COLO668 (cell line): ENCODE results near the gene CPO.
"Not testable (repeated sequence)": the region's sequence is repeated elsewhere in the genome, so short reads cannot be mapped to it uniquely, and the experiment has no call there.

Experiments used
- DNase-seq: peaks from one replicate; lab custom pipeline; 2025; ENCODE audit not compliant: unreplicated experiment; lab: John Stamatoyannopoulos, UW

Gene CPO, protein sequence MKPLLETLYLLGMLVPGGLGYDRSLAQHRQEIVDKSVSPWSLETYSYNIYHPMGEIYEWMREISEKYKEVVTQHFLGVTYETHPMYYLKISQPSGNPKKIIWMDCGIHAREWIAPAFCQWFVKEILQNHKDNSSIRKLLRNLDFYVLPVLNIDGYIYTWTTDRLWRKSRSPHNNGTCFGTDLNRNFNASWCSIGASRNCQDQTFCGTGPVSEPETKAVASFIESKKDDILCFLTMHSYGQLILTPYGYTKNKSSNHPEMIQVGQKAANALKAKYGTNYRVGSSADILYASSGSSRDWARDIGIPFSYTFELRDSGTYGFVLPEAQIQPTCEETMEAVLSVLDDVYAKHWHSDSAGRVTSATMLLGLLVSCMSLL

DNA sequence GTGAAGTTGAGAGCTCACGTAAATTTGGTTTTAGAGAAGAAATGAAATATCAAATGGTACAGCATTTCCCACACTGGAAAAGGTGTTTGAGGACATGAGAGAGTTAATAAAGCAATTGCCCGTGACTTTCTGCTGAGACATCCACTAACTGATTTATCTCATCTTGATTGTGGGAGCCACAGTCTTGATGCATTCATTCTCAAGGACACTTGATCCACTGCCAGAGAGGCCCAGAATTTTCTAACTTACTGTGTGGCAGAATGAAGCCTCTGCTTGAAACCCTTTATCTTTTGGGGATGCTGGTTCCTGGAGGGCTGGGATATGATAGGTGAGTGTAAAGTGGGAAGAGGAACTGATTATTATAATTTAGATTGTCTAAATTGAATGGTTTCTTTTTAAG lies at the start of gene CPO:
TSS of gene CPO (plus strand) at position 179 of the 400 bp plus-strand sequence. CDS start at position 261, 82 bp downstream.
- no peak for DNase-seq

GRCh38 chr2:206890179-206890578 lies 49.1 kb upstream of the CPO start:
- DNase-seq, result no peak

GRCh38 chr2:206890926-206891325 lies 48.4 kb upstream of the CPO start:
- DNase-seq, result no peak

DNA sequence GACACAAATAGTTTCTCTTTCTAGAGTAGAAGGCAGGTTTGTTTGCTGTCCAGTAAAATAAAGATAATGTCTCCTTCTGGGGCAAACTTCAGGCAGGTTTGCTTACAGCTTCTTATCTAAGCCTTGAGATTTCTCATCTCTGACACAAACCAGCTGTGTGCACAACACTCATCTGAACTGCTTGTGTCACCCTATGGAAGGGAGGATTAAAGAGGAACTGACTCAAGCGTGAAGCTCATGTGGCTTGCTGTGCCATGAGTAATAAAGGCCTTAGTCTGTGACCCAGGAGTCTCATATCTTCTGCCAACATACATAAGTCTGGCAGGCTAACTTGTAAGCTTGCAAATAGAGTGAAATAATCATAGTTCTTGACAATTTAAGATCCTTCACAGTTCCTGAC lies 24.2 kb upstream of the CPO start:
- no peak for DNase-seq

DNA sequence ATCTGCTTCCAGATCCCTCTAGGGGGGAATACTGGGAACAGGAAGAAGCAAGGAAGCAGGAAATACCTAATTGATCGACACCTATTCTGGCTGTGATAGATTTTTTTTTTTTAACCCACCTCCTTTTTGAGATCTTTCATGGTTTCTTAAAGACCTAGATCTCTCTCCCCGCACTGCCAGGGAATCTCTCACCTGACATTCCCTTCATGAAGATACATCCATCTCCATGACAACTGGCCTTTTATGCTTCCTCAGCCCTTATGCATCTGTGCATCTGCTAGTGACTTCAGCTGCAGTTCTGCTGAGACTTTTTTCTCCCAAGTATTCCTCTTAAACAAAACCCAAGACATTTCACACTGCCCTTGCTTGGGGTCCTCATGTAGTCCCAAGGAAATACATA lies 21.1 kb upstream of the CPO start:
- DNase-seq, result no peak

DNA sequence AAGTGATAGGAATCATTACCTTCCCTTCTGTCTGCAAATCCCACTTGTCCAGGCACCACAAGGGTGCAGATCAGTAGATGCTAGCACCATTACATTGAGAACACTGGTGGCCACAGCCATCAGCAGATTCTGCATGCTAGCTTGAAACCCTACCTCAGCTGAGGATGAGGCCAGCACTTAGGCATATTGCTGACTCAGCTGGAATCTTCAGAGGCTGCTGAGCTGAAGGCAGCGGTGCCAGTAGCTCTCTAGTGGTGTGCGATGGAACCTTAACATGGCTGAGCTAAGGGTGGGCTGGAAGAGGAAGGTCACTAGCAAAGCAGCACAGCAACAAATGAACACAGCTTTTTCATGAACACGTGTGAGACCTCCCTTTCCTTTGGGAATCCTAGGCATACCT lies 19.0 kb upstream of the CPO start:
- no peak for DNase-seq

DNA sequence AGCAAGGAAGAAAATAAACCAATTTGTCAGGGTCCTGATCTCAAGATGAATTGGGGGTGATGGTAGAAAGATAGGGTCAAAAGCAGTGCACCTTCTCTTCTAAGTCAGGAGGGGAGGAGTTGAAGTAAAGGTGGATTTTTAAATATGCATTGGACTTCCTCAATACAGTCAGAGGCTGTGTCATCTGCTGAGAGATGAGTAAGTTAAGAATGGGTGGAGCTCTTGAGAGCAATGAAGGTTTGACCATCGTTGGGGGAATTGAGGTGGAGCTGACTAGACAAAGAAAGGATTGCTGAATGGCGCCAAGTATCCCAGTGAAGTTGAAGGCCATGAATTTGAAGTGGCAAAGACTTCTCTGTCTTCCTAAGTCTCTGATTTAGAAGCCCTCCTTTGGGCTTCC lies 18.4 kb upstream of the CPO start:
- no peak for DNase-seq

DNA sequence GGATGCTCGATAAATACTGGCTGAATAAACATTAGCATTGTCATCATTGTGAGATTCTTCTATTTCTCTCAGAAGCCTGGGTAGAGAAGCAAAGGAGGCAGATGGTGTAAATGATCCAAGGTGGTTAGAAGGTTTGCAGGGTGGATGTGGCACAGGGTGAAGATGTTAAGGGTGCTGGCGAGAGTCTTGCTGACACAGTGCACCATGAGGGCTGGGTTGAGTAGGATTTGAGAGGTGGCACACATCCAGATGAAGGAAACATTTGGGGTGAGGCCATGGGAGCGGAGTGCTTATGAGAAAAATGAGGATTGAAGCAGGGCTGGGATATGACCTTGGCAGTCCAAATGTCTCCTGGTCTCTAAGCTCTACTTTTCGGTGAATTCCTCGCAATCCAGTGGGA lies 17.8 kb upstream of the CPO start:
- no peak for DNase-seq

DNA sequence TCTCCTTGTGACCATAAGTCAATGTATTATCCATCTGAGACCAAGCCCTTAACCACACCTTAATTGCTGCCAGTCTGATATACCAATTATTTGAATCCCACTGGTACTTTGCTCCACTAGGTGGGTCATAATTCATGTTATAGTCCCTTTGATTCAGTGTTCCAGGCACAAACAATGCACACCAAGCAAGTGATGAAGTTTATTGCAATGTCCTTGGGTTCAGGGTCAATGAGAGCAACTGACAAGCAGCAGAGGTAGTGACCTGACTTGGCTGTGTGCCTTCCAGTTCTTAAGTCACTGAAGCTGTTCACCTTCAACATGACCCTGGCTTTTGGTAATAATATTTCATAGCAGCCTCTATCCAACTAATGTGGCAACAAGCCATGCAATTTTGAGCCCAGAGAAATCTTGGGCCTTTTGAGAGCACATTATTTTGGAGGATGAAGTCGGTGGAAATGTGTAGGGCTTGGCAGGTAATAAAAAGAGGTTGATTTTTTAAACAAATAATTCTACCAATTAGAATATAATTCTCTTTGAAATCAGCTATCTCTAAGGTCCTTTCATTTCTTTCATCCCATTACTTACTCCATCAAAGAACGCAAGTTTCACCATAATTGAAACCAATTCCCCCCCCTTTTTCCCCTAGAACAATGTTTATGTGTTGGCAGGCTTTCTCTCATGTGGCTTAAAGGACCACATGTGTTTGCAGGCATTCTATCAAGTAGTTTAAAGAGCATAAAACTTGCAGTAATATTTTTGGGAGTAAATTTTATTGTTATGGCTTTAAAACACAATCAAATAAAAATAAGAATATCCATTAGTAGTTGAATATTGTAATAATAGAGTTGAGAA lies 3.1 kb upstream of the CPO start:
- DNase-seq, result no peak

GRCh38 chr2:206936843-206937230 lies 2.5 kb upstream of the CPO start:
- DNase-seq, result no peak

DNA sequence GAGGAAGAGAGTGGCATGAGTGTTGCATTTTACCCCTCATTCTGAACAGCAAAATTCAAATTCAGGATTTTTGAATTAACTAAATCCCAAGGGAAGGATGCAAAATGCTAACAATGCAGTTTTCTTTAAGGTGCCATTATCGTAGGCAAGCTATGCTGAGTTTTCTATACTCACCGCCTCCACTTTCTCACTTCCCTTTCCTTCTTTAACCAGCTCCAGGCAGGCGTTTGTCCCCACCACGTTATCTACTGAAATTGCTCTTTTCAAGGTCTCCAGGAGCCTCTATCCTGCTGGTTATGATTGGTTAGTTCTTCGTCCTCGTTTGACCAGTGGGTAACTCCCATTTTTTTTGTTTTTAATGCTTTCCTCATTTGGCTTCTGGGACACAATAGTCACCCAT lies 1.8 kb upstream of the CPO start:
- DNase-seq, result no peak

DNA sequence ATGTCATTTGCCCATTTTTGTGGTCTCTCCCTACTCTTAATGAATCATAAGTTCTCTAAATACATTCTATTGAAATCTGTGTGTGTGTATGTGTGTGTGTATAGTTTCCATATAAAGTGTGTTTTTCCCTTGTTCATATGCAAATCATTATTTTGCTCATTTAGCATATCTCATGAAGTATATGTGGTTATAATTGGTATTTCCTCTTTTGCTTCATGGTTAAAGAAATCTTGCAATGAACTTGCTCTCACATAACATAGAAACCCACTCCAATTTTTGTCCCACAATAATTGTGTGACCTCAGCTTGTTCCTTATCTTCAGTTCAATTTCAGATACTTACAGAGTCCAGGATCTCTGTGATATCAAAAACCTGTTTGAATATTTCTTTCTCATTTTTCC lies 1.2 kb downstream of the CPO start:
- no peak for DNase-seq

GRCh38 chr2:206942592-206943478 lies 3.5 kb downstream of the CPO start:
- no peak for DNase-seq

GRCh38 chr2:206953404-206953803 lies 14.1 kb downstream of the CPO start:
- not testable (repeated sequence) for DNase-seq

DNA sequence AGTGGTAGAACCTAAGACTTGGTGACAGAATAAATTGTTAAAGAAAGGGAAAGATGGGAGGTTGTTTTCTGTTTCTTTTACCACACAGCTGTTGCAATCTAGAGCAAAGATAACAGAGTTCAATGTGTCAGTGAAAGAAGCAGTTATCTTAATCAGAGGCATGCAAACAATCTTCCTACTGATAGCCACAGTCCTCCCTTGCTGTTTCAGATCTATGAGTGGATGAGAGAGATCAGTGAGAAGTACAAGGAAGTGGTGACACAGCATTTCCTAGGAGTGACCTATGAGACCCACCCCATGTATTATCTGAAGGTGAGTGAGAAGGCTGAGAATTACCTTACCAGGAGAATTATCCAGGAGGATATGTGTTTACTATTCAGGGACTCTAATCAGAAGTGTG lies 15.9 kb downstream of the CPO start:
- DNase-seq, result no peak

DNA sequence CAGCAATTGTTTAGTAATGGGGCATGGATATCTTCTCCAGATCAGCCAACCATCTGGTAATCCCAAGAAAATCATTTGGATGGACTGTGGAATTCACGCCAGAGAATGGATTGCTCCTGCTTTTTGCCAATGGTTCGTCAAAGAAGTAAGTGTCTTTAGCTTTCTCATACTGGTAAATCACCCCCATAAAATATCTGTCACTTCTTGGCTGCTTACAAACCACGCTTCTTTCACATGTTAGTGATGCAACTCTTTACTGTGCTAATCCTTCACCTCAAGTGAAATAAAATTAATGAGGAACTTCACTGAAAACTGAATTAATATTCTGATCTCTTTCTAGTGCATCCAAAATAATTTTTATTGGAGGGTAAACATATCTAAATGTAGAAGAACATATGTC lies 18.9 kb downstream of the CPO start:
- no peak for DNase-seq

- DNase-seq, result no peak
Measured at GRCh38 chr2:206962966-206963365, 23.6 kb downstream of the CPO start.

DNA sequence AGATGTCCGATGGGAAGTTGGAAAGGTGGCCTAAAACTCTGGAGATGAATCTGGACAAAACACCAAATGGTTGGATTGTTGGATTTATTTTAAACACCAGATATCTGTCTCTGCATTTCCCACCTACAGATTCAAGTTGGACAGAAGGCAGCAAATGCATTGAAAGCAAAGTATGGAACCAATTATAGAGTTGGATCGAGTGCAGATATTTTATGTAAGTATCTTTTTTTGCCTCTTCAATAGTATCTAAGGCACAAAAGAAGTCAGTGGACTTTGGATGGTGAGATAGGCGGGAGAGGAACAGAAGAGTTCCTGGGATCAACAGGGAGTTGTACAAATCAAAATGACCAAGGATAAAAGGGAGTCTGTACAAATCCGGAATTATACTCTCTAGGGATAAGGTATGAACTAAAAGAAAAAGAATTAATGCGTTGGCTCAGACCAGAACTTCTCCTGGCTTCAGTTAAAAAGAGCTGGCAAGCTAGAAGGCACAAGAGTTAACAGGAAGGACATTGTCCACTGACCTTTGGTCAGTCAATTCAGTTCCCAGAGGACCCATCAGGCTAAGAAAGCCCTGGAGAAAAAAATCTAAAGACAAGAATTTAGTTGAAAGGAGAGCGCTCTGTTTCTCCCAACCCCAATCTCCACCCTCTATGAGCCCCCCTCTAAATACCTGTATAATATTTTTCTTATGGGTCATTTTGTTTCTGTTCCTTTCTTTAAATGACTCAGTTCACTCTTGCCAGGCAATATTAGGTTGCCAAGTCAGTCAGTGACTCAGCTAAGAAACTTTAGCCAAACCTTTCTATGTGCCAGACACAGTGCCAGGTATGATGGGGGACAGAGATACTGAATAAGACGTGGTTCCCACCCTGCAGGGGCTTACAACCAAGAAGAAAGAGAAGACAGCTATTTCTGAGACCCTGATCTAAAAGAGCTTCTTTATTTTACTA lies 29.1 kb downstream of the CPO start:
- no peak for DNase-seq

GRCh38 chr2:206969192-206969591 lies 29.9 kb downstream of the CPO start:
- no peak for DNase-seq
